ENCODE measurements around the gene C9orf85. TPM values are rescaled to one million over a fixed set of nuclear protein-coding genes. Genes with fewer than 3 reads are reported as not detected.

C9orf85 gene
- total and polyA plus RNA-seq, 2 of the 8 experiments (the other 6 are each of a cell fraction or from before 2014, with no cell fraction given) = 6.3 to 14.5 TPM

DNA sequence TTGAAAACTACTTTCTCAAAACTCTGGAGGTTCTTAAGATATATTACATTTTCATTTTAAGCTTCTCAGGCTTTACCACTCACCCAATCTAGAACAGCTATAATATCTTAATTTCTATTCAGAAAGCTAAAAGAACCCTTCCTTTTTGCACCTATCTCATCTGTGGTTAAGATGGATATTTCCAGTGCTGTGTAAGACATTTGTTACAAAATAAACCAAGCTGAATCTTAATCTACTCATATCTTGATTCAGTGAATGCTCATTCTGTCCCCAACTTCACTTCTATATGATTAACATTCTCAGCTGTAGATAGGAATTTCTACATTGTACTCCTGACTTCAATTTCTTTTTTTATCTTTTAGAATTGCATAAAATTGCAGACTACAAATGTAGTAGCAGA is 15.5 kb upstream of the C9orf85 start:
- Histone ChIP-seq H3K4me2 (ENCODE audit: insufficient read depth in 1 of 2, low read depth in 2 of 2, low read length in 2 of 2) (no peak overlapping the region), H3K14ac (ENCODE audit: insufficient read length) (no peak overlapping the region), H3K9me3 (ENCODE audit: insufficient read depth in 2 of 2, low read depth in 1 of 2, low read length in 1 of 2) (no peaks in the 10 kb centered on the region), H3K23me2 (ENCODE audit: low read depth, low read length) (no peaks in the 10 kb centered on the region), H3K36me3 (ENCODE audit: control insufficient read depth in 2 of 4, insufficient read depth in 4 of 4, low read length in 3 of 4) (no peaks in the 10 kb centered on the region; a peak in 1 of 8 replicates), H2AFZ (ENCODE audit: low read length) (no peak overlapping the region), H4K20me1 (replicated peaks in 1 of 2; ENCODE audit: control insufficient read depth in 1 of 2, insufficient read depth in 2 of 2, low read length in 2 of 2) (peaks cover 13 to 15% of the 10 kb centered on the region in 2 experiments), H2BK15ac (ENCODE audit: low read length) (no peak overlapping the region), H3K4me3 (ENCODE audit: extremely low read depth in 1 of 4, insufficient read depth in 2 of 4, low read depth in 3 of 4, low read length in 4 of 4) (no peak overlapping the region), H3K79me2 (ENCODE audit: control insufficient read depth in 1 of 2, insufficient read depth in 2 of 2, low read length in 2 of 2) (peaks cover 35 to 98% of the 10 kb centered on the region in 2 experiments), H2BK12ac (ENCODE audit: low read depth, low read length) (no peak overlapping the region), H3K9ac (replicated peaks in 1 of 4; ENCODE audit: extremely low read depth in 1 of 4, low read depth in 3 of 4, low read length in 3 of 4) (no peak overlapping the region), H4K8ac (ENCODE audit: extremely low read depth, insufficient read depth, low read length) (no peak overlapping the region), H4K5ac (ENCODE audit: insufficient read length, low read depth, low read length) (no peak overlapping the region), H3K4me1 (replicated peaks in 1 of 4; ENCODE audit: control insufficient read depth in 3 of 4, insufficient read depth in 4 of 4, low read length in 3 of 4) (peaks cover 0 to 5% (median 4%) of the 10 kb centered on the region in 4 experiments; a peak in 5 of 7 replicates), H3K4ac (replicated peaks; ENCODE audit: insufficient read length, low read depth, low read length) (no peak overlapping the region), H3K56ac (replicated peaks; ENCODE audit: insufficient read length, low read depth, low read length) (no peak overlapping the region), H2AK5ac (ENCODE audit: low read depth, low read length) (no peak overlapping the region), H3K23ac (ENCODE audit: insufficient read length) (no peak overlapping the region), H3K79me1 (ENCODE audit: low read depth, low read length) (peaks cover 3% of the 10 kb centered on the region; the same call in 1 of the 2 replicates), H3K27ac (ENCODE audit: low read depth, low read length) (no peak overlapping the region), H2BK5ac (ENCODE audit: low read depth, low read length) (no peak overlapping the region), H3K27me3 (replicated peaks in 1 of 4; ENCODE audit: control insufficient read depth in 3 of 4, extremely low read depth in 1 of 4, insufficient read depth in 3 of 4, low read length in 3 of 4) (no peaks in the 10 kb centered on the region), H4K91ac (replicated peaks; ENCODE audit: insufficient read length, low read length) (no peak overlapping the region), H2BK120ac (replicated peaks; ENCODE audit: low read depth, low read length) (no peak overlapping the region), H3K18ac (ENCODE audit: extremely low read depth, low read length) (no peak overlapping the region), H2BK20ac (ENCODE audit: low read length) (no peak overlapping the region)
- DNase-seq (ENCODE audit: low read depth in 1 of 2, low spot score in 2 of 2) (no peak), FAIRE-seq (no peak)
- ChIA-PET POLR2A (ENCODE audit: partially characterized antibody) (interaction anchor here (0.9 to 3.3 kb wide), 2 partner anchors 10 to 15 kb away, joined by 5 to 13 read pairs; partner anchors contain the start of genes ABHD17B and C9orf85), CTCF (ENCODE audit: partially characterized antibody) (interaction anchor here (0.9 to 1.1 kb wide), 3 partner anchors 11 to 129 kb away, joined by 3 to 5 read pairs (median 3); no protein-coding TSS in a partner anchor)
- TF ChIP-seq RNF2 (IDR thresholded peaks at IDR 0.05; ENCODE audit: borderline replicate concordance, low read depth, low read length, missing control alignments, poor library complexity, severe bottlenecking) = no peak
- no peak for TF ChIP-seq CHD1 (IDR thresholded peaks at IDR 0.05; ENCODE audit: low read depth, low read length)
- TF ChIP-seq EGR1 (IDR thresholded peaks at IDR 0.05; ENCODE audit: borderline replicate concordance, low read depth, low read length) = no peak
- TF ChIP-seq MAX (IDR thresholded peaks at IDR 0.05) = no peak
- no peak for TF ChIP-seq NRF1 (IDR thresholded peaks at IDR 0.05; ENCODE audit: low read depth, low read length)
- no peak for TF ChIP-seq ASH2L (IDR thresholded peaks at IDR 0.05; ENCODE audit: low read length)
- TF ChIP-seq RAD21 (IDR thresholded peaks at IDR 0.05 in 1 of 2, conservative IDR thresholded peaks at IDR 0.05 in 1 of 2; ENCODE audit: low read depth in 2 of 2, low read length in 2 of 2) = no peak
- TF ChIP-seq CEBPB (IDR thresholded peaks at IDR 0.05; ENCODE audit: low read depth, low read length) = no peak
- no peak for TF ChIP-seq SIN3A (conservative IDR thresholded peaks at IDR 0.05 in 1 of 2, IDR thresholded peaks at IDR 0.05 in 1 of 2; ENCODE audit: low read depth in 1 of 2, low read length in 2 of 2)
- TF ChIP-seq, protein P1, sequence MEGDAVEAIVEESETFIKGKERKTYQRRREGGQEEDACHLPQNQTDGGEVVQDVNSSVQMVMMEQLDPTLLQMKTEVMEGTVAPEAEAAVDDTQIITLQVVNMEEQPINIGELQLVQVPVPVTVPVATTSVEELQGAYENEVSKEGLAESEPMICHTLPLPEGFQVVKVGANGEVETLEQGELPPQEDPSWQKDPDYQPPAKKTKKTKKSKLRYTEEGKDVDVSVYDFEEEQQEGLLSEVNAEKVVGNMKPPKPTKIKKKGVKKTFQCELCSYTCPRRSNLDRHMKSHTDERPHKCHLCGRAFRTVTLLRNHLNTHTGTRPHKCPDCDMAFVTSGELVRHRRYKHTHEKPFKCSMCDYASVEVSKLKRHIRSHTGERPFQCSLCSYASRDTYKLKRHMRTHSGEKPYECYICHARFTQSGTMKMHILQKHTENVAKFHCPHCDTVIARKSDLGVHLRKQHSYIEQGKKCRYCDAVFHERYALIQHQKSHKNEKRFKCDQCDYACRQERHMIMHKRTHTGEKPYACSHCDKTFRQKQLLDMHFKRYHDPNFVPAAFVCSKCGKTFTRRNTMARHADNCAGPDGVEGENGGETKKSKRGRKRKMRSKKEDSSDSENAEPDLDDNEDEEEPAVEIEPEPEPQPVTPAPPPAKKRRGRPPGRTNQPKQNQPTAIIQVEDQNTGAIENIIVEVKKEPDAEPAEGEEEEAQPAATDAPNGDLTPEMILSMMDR (IDR thresholded peaks at IDR 0.05; ENCODE audit: control extremely low read depth in 1 of 3, insufficient read depth in 1 of 3, low read depth in 1 of 3, low read length in 3 of 3) = no peak
- TF ChIP-seq POU5F1 (IDR thresholded peaks at IDR 0.05; ENCODE audit: low read depth, low read length) = no peak
